ENCODE data around the gene TARM1.

TARM1 gene

DNA sequence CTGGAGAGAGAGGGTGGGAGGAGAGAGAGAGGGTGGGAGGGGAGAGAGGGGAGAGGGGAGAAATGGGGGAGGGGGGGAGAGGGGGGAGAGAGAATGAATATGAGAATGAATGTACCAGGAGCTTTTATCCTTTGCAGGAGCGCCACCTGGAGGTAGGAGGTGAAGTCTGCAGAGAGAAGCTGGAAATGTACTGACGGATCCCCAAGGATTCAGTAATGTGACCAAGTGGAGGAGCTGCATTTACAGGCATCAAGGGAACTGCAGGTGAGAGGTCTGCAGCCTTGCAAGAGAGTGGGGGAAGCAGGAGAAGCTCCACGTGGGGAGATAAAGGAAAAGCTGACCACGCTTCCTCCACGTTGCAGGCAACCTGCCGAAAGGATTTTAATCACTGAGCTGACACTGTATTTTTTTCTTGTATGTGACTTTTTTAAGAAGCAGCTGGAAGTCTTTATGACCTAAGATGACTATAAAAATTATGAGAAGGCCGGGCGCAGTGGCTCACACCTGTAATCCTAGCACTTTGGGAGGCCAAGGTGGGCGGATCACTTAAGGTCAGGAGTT is 51.2 kb downstream of the TARM1 start:
- DNase-seq = peak; percentile 82

DNA sequence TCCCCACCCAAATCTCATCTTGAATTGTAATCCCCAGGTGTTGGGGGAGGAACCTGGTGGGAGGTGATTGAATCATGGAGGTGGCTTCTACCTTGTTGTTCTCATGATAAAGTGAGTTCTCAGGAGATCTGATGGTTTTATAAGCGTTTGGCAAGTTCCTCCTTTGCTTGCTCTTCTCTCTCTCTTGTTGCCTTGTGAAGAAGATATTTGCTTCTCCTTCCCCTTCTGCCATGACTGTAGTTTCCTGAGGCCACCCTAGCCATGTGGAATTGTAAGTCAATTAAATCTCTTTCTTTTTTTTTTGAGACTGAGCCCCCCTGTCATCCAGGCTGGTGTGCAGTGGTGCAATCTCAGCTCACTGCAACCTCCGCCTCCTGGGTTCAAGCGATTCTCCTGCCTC is 51.9 kb downstream of the TARM1 start:
- DNase-seq = no peak

DNA sequence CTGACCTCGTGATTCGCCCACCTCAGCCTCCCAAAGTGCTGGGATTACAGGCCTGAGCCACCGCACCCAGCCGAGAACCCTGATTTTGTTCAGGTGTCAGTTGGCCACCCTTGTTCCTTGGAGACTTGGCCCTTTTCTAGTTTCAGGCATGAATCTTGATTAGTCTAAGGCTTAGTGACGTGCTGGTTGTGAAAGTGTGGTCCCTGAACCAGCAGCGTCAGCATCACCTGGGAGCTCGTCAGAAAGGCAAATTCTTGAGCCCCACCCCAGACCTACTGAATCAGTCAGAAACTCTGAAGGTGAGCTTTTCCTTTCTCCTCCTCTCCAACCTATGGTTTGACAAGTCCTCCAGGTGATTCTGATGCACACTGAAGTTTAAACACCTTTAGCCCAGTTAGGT is 54.5 kb downstream of the TARM1 start:
- DNase-seq = no peak

- DNase-seq = no peak
Observed at GRCh38 chr19:54024660-54025059, 56.5 kb downstream of the TARM1 start.

DNA sequence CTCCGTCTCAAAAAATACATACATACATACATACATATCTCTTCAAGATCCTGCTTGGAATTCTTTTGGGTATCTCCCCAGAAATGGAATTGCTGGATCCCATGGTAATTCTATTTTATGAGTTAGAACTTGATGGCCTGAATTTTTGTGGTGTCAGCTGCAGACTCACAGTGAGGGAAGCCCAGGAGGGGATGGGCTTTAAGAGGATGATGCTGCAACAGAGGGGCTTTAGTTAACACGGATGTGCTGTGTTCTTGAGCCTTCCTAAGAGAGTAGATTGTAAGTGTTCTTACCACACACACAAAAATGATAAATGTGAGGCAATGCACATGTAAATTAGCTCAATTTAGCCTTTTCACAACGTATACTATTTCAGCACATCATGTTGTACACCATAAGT is 58.0 kb downstream of the TARM1 start:
- no peak for DNase-seq

GRCh38 chr19:54021932-54022331 is 59.2 kb downstream of the TARM1 start:
- DNase-seq = no peak

DNA sequence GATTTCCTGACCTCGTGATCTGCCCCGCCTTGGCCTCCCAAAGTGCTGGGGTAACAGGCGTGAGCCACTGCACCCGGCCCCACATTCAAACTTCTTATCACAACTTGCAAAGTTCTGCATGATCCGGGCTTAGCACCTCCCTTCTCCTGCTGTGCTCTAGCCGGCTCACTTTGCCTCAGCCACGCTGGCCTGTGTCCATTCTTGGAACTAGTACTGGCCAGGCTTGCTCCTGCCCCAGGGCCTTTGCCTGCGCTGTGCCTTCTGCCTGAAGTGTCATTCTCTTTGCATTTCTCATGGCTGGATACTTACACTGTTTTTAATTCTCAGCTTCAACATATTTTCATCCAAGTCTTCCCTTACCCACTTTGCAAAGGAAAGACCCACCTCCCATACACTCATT is 59.8 kb downstream of the TARM1 start:
- no peak for DNase-seq

Data from OCI-M1 (cell line).